22Rv1 (cell line): Measurements from ENCODE around the gene TMEM135.

ENCODE experiments used
- ZFX ChIP-seq: fragments of 450-650 bp; IDR thresholded peaks from 2 replicates; pipeline ENCODE4 v1.6.1; 2017; ENCODE audit warnings: antibody characterized with exemption, borderline replicate concordance
- TF ChIP-seq, protein P1 (sequence below): fragments of 450-650 bp; IDR thresholded peaks from 2 replicates; pipeline ENCODE4 v1.5.1; 2017; ENCODE audit warnings: mild to moderate bottlenecking

DNA sequence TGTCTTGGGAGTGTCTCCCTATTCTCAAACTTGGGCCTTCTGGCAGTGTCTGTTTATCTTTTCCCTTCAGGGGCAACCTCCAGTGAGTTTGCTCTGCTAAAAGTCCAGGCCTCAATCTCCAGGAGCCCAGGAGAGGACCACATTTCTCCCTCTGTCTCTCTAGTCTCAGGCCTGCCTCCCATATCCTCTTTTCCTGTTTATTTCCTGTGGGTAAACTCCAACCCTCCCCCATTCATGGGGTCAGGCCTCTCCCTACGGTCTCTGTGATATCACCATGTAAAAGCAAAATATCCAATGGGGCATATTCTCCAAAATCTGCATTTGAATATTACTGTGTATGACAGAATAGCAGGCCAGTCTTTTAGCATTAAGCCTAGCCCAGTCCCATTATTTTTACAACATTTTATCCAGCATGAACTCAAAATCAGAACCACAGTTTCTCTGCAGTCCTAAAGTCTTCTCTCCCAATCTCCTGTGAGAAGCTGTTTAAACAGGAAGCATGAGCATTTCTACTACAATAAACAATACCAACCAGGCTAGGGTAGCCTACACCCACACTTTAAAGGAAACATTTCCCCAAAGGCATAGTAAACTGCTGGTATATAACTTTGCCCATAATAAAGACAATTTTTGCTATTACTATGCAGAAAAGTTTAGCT, 18.0 kb upstream of the TMEM135 start:
- TF ChIP-seq, protein P1, sequence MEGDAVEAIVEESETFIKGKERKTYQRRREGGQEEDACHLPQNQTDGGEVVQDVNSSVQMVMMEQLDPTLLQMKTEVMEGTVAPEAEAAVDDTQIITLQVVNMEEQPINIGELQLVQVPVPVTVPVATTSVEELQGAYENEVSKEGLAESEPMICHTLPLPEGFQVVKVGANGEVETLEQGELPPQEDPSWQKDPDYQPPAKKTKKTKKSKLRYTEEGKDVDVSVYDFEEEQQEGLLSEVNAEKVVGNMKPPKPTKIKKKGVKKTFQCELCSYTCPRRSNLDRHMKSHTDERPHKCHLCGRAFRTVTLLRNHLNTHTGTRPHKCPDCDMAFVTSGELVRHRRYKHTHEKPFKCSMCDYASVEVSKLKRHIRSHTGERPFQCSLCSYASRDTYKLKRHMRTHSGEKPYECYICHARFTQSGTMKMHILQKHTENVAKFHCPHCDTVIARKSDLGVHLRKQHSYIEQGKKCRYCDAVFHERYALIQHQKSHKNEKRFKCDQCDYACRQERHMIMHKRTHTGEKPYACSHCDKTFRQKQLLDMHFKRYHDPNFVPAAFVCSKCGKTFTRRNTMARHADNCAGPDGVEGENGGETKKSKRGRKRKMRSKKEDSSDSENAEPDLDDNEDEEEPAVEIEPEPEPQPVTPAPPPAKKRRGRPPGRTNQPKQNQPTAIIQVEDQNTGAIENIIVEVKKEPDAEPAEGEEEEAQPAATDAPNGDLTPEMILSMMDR: no peak
- TF ChIP-seq ZFX: no peak
